Heart left ventricle (tissue), 16 donors: ENCODE measurements around the gene SPTLC2. TPM values are rescaled to one million over a fixed set of nuclear protein-coding genes. Genes with fewer than 3 reads are reported as not detected.

Experiments
- ATAC-seq, 4 donors: fragments of 200-7000 bp; cut with Tn5 transposase; one replicate each; pipeline ENCODE4 v1.9.1; 2020 to 2022; ENCODE audit warnings: moderate library complexity in 4 of 4, mild to moderate bottlenecking in 3 of 4, moderate number of reproducible peaks in 1 of 4
- DNase-seq, 5 donors: peaks; one replicate each; pipeline ENCODE4 v3.0.0-alpha.2; 2020
- H3K27ac ChIP-seq, 12 donors: fragments of 200-600 bp; sonication (generic) in 4 of 12; one replicate each; pipeline versions ENCODE4 v1.5.0 to v1.8.0; 2016 to 2022; ENCODE audit warnings: mild to moderate bottlenecking in 2 of 12
- H3K27me3 ChIP-seq, 9 donors: fragments of 200-600 bp; sonication (generic) in 2 of 9; one replicate each; pipeline versions ENCODE4 v1.5.1 to v1.8.0; 2016 to 2022; ENCODE audit warnings: mild to moderate bottlenecking in 3 of 9
- H3K36me3 ChIP-seq, 9 donors: fragments of 200-600 bp; sonication (generic) in 2 of 9; one replicate each; pipeline versions ENCODE4 v1.5.0 to v1.8.0; 2018 to 2022; ENCODE audit warnings: mild to moderate bottlenecking in 2 of 9
- H3K4me1 ChIP-seq, 12 donors: fragments of 200-600 bp; sonication (generic) in 4 of 12; one replicate each; pipeline versions ENCODE4 v1.5.0 to v1.8.0; 2016 to 2022; ENCODE audit warnings: mild to moderate bottlenecking in 3 of 12
- H3K4me3 ChIP-seq, 12 donors: fragments of 200-600 bp; sonication (generic) in 4 of 12; one replicate each; pipeline versions ENCODE4 v1.5.0 to v1.8.0; 2017 to 2022; ENCODE audit warnings: mild to moderate bottlenecking in 9 of 12, moderate library complexity in 4 of 12
- H3K9me3 ChIP-seq, 12 donors: fragments of 200-600 bp; sonication (generic) in 4 of 12; one replicate each; pipeline versions ENCODE4 v1.5.0 to v1.8.0; 2016 to 2022; ENCODE audit warnings: mild to moderate bottlenecking in 1 of 12
- POLR2A ChIP-seq, 2 donors: fragments of 450-650 bp; IDR thresholded peaks; one replicate each; pipeline ENCODE4 v1.6.1; 2017; ENCODE audit warnings: antibody characterized with exemption in 2 of 2, mild to moderate bottlenecking in 2 of 2, moderate library complexity in 2 of 2
- WGBS, 4 donors: extraction: QIAGEN DNeasy Blood & Tissue Kit in 2 of 4; methylation state at CpG; one replicate each; pipeline versions ENCODE4 v1.1.5 to v1.1.7; 2013 to 2018; 5-methylcytosine and 5-hydroxymethylcytosine counted together
- intact Hi-C, 10 donors: fragments of 100-400 bp; cut with DNase I; formaldehyde crosslinking; loops; one replicate each; pipeline versions ENCODE4 v1.11.1 to v1.14.2; 2022
- polyA plus RNA-seq, 2 donors: library from polyadenylated mRNA; stranded (reverse); fragments of 200-250 nt; gene quantifications; one replicate each; pipeline ENCODE4 v1.2.3, GENCODE V29; 2013
- total RNA-seq, 9 donors: library from RNA; depleted of rRNA in 2 of 9; stranded (reverse); fragments of >200 nt in 2 of 9; fragmentation: NEBNext Ultra II Directional in 3 of 9; extraction: Animal tissue kit (Norgen Biotek cat#: 25700) in 3 of 9; gene quantifications; one replicate each; pipeline versions ENCODE4 v1.1.0 to v1.2.4, GENCODE V29; 2016 to 2023
- TF ChIP-seq, protein P1 (sequence below), 12 donors: fragments of 200-600 bp; sonication (generic) in 4 of 12; IDR thresholded peaks; one replicate each; pipeline versions ENCODE4 v1.5.0 to v1.8.0; 2018 to 2022; ENCODE audit warnings: antibody characterized with exemption in 12 of 12, mild to moderate bottlenecking in 5 of 12
- donor health status: ischemic (EF 13 %, LVEDD 7.1; RV severe dilation, severe dysfunction).
- donor health status: healthy with polysubstance abuse.
- donor health status: DM: no; HTN: yes; CAD: no.
- donor health status: DM: no; HTN: no; CAD: no.
- donor health status: ischemic (EF 25% LVEDD 6.9; RV normal size, moderate dysfunction).
- donor health status: ischemic (EF 25% LVEDD 5.7; RV mildly dilated, moderate dysfunction).
- donor health status: healthy.
- donor health status: DM: yes; HTN: yes; CAD: no.
- donor health status: ischemic (EF 35%, LVEDD 5.7; RV mildly dilated, moderate dysfunction).
- donor health status: nonischemic (EF 11% LVEDD 7.7; RV severe dilation, severe dysfunction).
- donor health status: DM: yes; HTN: yes; CAD: no.
- donor health status: PGD.
- donor health status: ischemic (EF 29% LVEDD 5.4; RV normal size, mild dysfunction).
- donor health status: nonischemic (EF 23%, LVEDD 6.1; RV moderate dilation, normal function).

Gene SPTLC2
- total and polyA plus RNA-seq, 11 donors: 3.8 to 25.2 (median 11.2) TPM

DNA sequence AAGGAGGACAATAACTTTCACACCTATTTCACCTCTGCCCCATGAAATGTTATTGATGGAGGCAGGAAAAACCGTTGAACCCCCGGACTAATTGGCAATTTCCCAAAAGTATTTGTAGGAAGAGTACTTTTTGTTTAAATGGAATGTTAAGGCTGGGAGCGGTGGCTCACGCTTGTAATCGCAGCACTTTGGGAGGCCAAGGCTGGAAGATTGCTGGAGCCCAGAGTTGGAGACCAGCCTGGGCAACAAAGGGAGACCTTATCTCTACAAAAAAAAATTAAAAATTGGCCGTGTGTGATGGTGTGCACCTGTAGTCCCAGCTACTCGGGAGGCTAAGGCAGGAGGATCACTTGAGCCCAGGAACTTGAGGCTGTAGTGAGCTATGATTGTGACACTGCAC is 26.0 kb upstream of the SPTLC2 start:
- intact Hi-C loops: no loop called here
- Histone ChIP-seq H3K27ac (peak overlapping the region; percentile 73 to 95 (median 81)), H3K27me3 (no peaks in the 10 kb centered on the region), H3K4me1 (peaks cover 0 to 21% (median 12%) of the 10 kb centered on the region in 12 donors), H3K36me3 (no peaks in the 10 kb centered on the region), H3K9me3 (peaks cover 0 to 7% (median 0%) of the 10 kb centered on the region in 12 donors), H3K4me3 (peak overlapping the region in 11 of 12 donors; percentile 13 to 66 (median 53))
- DNase-seq (no peak), ATAC-seq (no peak)
- TF ChIP-seq, protein P1, sequence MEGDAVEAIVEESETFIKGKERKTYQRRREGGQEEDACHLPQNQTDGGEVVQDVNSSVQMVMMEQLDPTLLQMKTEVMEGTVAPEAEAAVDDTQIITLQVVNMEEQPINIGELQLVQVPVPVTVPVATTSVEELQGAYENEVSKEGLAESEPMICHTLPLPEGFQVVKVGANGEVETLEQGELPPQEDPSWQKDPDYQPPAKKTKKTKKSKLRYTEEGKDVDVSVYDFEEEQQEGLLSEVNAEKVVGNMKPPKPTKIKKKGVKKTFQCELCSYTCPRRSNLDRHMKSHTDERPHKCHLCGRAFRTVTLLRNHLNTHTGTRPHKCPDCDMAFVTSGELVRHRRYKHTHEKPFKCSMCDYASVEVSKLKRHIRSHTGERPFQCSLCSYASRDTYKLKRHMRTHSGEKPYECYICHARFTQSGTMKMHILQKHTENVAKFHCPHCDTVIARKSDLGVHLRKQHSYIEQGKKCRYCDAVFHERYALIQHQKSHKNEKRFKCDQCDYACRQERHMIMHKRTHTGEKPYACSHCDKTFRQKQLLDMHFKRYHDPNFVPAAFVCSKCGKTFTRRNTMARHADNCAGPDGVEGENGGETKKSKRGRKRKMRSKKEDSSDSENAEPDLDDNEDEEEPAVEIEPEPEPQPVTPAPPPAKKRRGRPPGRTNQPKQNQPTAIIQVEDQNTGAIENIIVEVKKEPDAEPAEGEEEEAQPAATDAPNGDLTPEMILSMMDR (IDR thresholded peaks at IDR 0.05): no peak
- TF ChIP-seq POLR2A (IDR thresholded peaks at IDR 0.05): no peak
- WGBS, 4 donors: 53 to 64% (median 61%) methylated on average over 7 of the region's 7 CpGs

DNA sequence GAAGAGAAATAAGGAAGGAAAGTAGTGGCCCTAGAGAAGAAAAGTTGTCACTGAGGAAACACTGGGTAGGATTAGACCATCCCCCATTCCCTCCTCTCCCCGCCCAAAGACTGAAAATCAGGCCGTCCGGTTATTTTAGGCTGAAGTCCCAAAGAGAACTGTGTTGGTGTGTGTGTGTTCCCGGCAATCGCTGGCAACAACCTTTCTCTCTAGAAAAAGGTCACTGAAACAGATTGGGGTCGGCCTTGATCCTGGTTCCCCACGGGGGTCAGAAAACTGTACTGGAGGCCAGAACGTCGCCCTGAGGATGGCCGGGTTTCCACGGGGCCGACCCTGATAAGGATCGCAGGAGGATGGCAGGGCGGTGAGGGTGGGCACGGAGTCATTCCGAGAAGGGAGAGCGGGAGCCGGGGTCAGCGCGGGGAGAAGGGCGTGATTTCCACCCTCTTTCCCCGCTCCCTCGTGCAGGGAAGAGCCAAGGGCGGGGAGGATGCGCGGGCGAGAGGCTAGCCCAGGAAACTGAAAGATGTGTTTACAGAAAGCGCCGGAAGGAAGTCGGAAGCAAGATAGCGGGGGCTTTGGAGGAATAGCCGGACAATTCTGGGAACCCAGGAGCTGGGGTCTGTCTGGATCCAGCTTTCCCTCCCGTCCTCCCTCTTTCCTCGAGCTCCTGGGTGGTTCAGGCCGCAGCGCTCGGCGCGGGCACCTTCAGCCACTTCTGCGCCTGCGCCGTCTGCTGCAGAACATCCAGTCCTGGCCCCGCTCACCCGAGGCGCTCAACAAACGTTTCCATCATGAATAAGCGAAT is 25.3 kb upstream of the SPTLC2 start:
- Histone ChIP-seq H3K27ac (peak overlapping the region; percentile 73 to 95 (median 81)), H3K9me3 (peaks cover 0 to 4% (median 0%) of the 10 kb centered on the region in 12 donors), H3K27me3 (no peaks in the 10 kb centered on the region), H3K4me1 (peaks cover 0 to 21% (median 12%) of the 10 kb centered on the region in 12 donors), H3K36me3 (no peaks in the 10 kb centered on the region), H3K4me3 (peak overlapping the region in 11 of 12 donors; percentile 13 to 66 (median 53))
- ATAC-seq (peak; percentile 83 to 94 (median 90)), DNase-seq (peak; percentile 73 to 91 (median 85))
- 8 to 22% (median 13%) methylated on average over 45 to 47 of the region's 47 CpGs for WGBS, 4 donors
- intact Hi-C loops: loop anchor here in 1 of 10 donors (2.0 kb wide), 1 partner anchor 25 kb away; the partner anchor contains the start of gene SPTLC2
- peak in 1 of 2 donors; percentile 37 for TF ChIP-seq POLR2A (IDR thresholded peaks at IDR 0.05)
- TF ChIP-seq, protein P1 (IDR thresholded peaks at IDR 0.05): no peak

DNA sequence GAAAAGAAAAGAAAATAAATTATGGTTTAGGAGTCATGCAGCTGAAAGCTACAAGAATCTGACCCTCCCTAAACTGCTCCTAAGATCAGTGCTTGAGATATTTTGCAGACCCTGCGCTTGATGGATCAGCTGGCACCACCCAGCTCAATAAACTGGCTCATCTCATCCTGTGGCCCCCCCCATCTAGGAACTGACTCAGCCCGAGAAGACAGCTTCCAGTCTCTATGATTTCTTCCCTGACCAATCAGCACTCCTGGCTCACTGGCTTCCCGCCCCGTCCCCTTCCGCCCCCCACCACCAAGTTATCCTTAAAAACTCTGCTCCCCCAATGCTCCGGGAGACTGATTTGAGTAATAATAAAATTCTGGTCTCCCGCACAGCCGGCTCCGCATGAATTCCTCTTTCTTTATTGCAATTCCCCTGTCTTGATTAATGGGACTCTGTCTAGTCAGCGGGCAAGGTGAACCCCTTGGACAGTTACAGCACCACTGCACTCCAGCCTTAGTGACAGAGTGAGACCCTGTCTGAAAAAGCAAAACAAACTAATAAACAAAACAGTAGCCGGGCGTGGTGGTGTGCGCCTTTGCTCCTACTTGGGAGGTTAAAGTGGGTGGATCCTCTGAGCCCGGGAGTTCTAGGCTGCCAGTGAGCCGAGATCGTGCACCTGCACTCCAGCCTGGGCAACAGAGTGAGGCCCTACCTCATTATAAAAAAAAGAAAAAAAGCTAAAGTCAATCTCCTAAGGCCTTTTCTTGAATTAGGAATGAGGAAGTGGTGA is 24.5 kb upstream of the SPTLC2 start:
- ATAC-seq (peak in 2 of 4 donors; percentile 4 to 8), DNase-seq (peak in 2 of 5 donors; percentile 29 to 36)
- Histone ChIP-seq H3K27ac (peak overlapping the region; percentile 73 to 95 (median 81)), H3K4me1 (peaks cover 0 to 21% (median 12%) of the 10 kb centered on the region in 12 donors), H3K36me3 (no peaks in the 10 kb centered on the region), H3K4me3 (peak overlapping the region in 8 of 12 donors; percentile 51 to 66 (median 58)), H3K9me3 (peaks cover 0 to 4% (median 0%) of the 10 kb centered on the region in 12 donors), H3K27me3 (no peaks in the 10 kb centered on the region)
- 78 to 80% (median 80%) methylated on average over 16 of the region's 16 CpGs for WGBS, 4 donors
- no peak for TF ChIP-seq POLR2A (IDR thresholded peaks at IDR 0.05)
- TF ChIP-seq, protein P1 (IDR thresholded peaks at IDR 0.05): no peak
- intact Hi-C loops: loop anchor here in 1 of 10 donors (2.0 kb wide), 1 partner anchor 24 kb away; the partner anchor contains the start of gene SPTLC2
